ENCODE measurements around the gene MEGF11. TPM values are rescaled to one million over a fixed set of nuclear protein-coding genes. Genes with fewer than 3 reads are reported as not detected.

MEGF11 gene
- total RNA-seq, 4 donors from 2014 or later: 0.76 TPM; not detected in 3

DNA sequence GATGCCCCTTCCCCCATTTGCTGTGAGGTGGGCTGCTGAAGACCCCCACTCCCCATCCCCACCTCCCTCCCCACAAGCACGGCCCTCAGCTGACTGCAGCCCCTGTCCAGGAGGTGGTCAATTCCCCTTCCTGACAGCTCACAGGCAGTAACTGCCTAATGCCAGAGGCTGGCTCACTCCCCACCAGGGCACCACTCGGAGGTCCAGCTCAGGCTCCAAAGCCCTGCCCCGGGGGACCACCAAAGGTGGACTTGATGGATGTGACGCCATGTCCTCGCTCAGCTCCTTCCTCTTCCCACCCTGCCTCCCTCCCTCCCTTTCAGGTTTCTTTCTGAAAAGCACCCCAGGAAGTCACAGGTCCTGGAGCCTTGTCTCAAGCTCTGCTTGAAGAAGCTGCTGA lies 82.8 kb downstream of the MEGF11 start:
- H3K36me3 ChIP-seq: no peaks in the 10 kb centered on the region
- intact Hi-C loops (cut with DNase I; ENCODE audit: low total_unique reads): no loop called here
- TF ChIP-seq, protein P1, sequence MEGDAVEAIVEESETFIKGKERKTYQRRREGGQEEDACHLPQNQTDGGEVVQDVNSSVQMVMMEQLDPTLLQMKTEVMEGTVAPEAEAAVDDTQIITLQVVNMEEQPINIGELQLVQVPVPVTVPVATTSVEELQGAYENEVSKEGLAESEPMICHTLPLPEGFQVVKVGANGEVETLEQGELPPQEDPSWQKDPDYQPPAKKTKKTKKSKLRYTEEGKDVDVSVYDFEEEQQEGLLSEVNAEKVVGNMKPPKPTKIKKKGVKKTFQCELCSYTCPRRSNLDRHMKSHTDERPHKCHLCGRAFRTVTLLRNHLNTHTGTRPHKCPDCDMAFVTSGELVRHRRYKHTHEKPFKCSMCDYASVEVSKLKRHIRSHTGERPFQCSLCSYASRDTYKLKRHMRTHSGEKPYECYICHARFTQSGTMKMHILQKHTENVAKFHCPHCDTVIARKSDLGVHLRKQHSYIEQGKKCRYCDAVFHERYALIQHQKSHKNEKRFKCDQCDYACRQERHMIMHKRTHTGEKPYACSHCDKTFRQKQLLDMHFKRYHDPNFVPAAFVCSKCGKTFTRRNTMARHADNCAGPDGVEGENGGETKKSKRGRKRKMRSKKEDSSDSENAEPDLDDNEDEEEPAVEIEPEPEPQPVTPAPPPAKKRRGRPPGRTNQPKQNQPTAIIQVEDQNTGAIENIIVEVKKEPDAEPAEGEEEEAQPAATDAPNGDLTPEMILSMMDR (IDR thresholded peaks at IDR 0.05): no peak
- no peak for TF ChIP-seq POLR2A (IDR thresholded peaks at IDR 0.05)
- no peaks in the 10 kb centered on the region for H3K9me3 ChIP-seq
- H3K27me3 ChIP-seq: no peaks in the 10 kb centered on the region
- DNase-seq: no peak
- H3K27ac ChIP-seq: no peak overlapping the region
- H3K4me1 ChIP-seq: no peaks in the 10 kb centered on the region
- H3K4me3 ChIP-seq: no peak overlapping the region

DNA sequence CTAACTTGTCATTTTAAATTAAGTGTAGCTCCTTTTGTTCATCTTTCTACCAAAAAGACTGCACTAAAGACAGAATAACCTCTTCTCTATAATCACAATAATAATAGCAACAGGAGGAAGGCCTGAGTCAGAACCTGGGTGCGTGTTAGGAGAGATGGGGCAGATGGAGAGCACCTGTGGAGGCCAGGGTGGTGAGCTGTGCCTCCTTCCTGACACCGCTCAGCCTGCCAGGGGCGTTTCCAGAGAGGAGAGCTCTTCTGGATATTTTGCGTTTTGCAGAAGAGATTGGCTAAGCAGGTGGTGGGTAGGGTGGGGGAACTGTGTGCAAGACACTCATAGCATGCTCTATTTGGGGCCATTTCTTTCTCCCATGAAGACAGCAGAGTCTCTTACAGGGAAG lies 83.5 kb downstream of the MEGF11 start:
- H3K9me3 ChIP-seq: no peaks in the 10 kb centered on the region
- intact Hi-C loops (cut with DNase I; ENCODE audit: low total_unique reads): no loop called here
- no peak for TF ChIP-seq POLR2A (IDR thresholded peaks at IDR 0.05)
- TF ChIP-seq, protein P1 (IDR thresholded peaks at IDR 0.05): no peak
- H3K4me3 ChIP-seq: no peak overlapping the region
- H3K36me3 ChIP-seq: no peaks in the 10 kb centered on the region
- DNase-seq: no peak
- H3K4me1 ChIP-seq: no peaks in the 10 kb centered on the region
- no peak overlapping the region for H3K27ac ChIP-seq
- H3K27me3 ChIP-seq: no peaks in the 10 kb centered on the region

DNA sequence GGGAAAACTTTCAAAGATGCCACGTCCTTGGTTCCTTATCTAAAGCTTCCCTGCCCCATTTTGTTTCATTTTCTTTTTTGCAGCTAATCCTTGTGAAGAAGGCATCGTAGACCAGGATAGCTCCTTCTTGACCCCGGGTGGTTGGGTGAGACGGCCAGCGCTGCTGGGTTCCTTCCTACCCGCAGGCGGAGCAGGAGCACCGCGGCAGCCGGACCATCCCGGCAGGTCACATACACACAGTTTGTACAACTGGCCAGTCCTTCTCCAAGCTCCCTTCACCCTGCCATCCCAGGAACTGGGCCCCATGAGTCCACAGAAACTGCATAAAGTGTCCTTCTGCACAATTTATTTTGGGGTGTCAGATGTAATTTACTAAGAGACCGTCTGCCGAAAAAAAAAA lies 83.9 kb downstream of the MEGF11 start:
- H3K27ac ChIP-seq: no peak overlapping the region
- no peaks in the 10 kb centered on the region for H3K36me3 ChIP-seq
- DNase-seq: no peak
- no peaks in the 10 kb centered on the region for H3K27me3 ChIP-seq
- no peak overlapping the region for H3K4me3 ChIP-seq
- H3K9me3 ChIP-seq: no peaks in the 10 kb centered on the region
- TF ChIP-seq, protein P1 (IDR thresholded peaks at IDR 0.05): no peak
- TF ChIP-seq POLR2A (IDR thresholded peaks at IDR 0.05): no peak
- intact Hi-C loops (cut with DNase I; ENCODE audit: low total_unique reads): no loop called here
- H3K4me1 ChIP-seq: no peaks in the 10 kb centered on the region

DNA sequence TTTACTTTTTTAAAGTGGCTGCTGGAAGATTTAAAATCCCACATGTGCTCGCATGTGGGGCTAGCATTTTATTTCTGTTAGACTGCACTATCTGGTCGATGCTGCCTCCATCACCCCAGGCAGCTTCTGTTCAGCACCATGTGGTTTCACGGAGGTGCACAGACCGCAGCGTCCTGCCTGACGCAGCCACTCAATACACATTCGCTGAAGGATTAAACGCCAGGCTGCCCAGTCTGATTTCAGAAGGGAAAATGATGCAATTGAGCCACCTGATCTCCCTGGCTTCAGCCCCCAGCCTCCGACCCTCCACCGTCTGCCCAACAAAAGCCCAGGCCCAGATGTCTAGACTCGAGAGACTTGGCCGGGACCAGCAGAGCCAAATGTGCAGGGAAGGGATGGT lies 84.5 kb downstream of the MEGF11 start:
- H3K27me3 ChIP-seq: no peaks in the 10 kb centered on the region
- no peak for DNase-seq
- no peak overlapping the region for H3K4me3 ChIP-seq
- TF ChIP-seq, protein P1 (IDR thresholded peaks at IDR 0.05): no peak
- no peak for TF ChIP-seq POLR2A (IDR thresholded peaks at IDR 0.05)
- H3K27ac ChIP-seq: no peak overlapping the region
- H3K36me3 ChIP-seq: no peaks in the 10 kb centered on the region
- H3K4me1 ChIP-seq: no peaks in the 10 kb centered on the region
- no peaks in the 10 kb centered on the region for H3K9me3 ChIP-seq
- intact Hi-C loops (cut with DNase I; ENCODE audit: low total_unique reads): no loop called here

DNA sequence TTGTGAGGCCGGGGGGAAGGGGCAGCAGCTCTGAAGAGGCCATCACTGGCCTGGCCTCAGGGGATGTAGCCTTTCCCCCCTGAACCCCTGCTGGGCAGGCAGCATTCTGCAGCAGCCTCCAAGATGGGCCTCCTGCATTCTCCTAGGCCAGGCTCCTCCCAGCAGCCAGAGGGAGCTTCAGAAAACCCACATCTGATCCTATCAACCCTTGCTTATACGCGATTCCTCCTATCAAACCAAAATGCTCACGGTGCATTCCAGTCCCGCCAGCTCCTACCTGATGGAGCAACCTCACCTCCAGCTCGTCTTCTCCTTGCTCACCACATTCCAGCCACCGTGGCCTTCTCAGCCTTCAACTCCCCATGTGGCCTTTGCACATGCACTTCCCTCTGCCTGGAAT lies 85.7 kb downstream of the MEGF11 start:
- Histone ChIP-seq H3K27me3 (no peaks in the 10 kb centered on the region), H3K4me3 (no peak overlapping the region), H3K27ac (no peak overlapping the region), H3K36me3 (no peaks in the 10 kb centered on the region), H3K4me1 (no peaks in the 10 kb centered on the region), H3K9me3 (no peaks in the 10 kb centered on the region)
- TF ChIP-seq, protein P1 (IDR thresholded peaks at IDR 0.05): no peak
- intact Hi-C loops (cut with DNase I; ENCODE audit: low total_unique reads): no loop called here
- no peak for DNase-seq

Measured in uterus (tissue), 4 donors.